Suppressor macrophage treated with lipopolysaccharide for 1 hour (primary cell): Measurements from ENCODE around the gene TRAM2.

Experiments
- DNase-seq, 3 donors: peaks; one replicate each; pipeline ENCODE4 v3.0.0-alpha.2; 2020 to 2022

TRAM2 gene

GRCh38 chr6:52577022-52577777 is at the start of gene TRAM2:
TRAM2 (minus strand) TSS chr6:52577060; CDS start chr6:52576915, 145 bp downstream.
- DNase-seq: peak; percentile 71 to 94 (median 84)

- no peak for DNase-seq
Observed at GRCh38 chr6:52622810-52623209, 46.0 kb upstream of the TRAM2 start.

- no peak for DNase-seq
Observed at GRCh38 chr6:52621631-52622030, 44.8 kb upstream of the TRAM2 start.

- DNase-seq: no peak
Observed at GRCh38 chr6:52620906-52621190, 44.0 kb upstream of the TRAM2 start.

- DNase-seq: no peak
Observed at GRCh38 chr6:52620055-52620905, 43.4 kb upstream of the TRAM2 start.

- DNase-seq: no peak
Observed at GRCh38 chr6:52617087-52617486, 40.2 kb upstream of the TRAM2 start.

- no peak for DNase-seq
Observed at GRCh38 chr6:52616059-52616690, 39.3 kb upstream of the TRAM2 start.

GRCh38 chr6:52612336-52613054 is 35.6 kb upstream of the TRAM2 start:
- DNase-seq: no peak

GRCh38 chr6:52611833-52612232 is 35.0 kb upstream of the TRAM2 start:
- peak in 1 of 3 donors; percentile 33 for DNase-seq

- no peak for DNase-seq
Observed at GRCh38 chr6:52610745-52611355, 34.0 kb upstream of the TRAM2 start.

- no peak for DNase-seq
Observed at GRCh38 chr6:52610011-52610410, 33.2 kb upstream of the TRAM2 start.

GRCh38 chr6:52605610-52606185 is 28.8 kb upstream of the TRAM2 start:
- no peak for DNase-seq

GRCh38 chr6:52603000-52603795 is 26.3 kb upstream of the TRAM2 start:
- DNase-seq: peak in 1 of 3 donors; percentile 25

GRCh38 chr6:52598824-52599190 is 21.9 kb upstream of the TRAM2 start:
- no peak for DNase-seq

GRCh38 chr6:52598123-52598823 is 21.4 kb upstream of the TRAM2 start:
- peak; percentile 52 to 64 (median 59) for DNase-seq

- DNase-seq: no peak
Observed at GRCh38 chr6:52597738-52598122, 20.9 kb upstream of the TRAM2 start.

- peak; percentile 58 to 81 (median 61) for DNase-seq
Observed at GRCh38 chr6:52596371-52597028, 19.6 kb upstream of the TRAM2 start.

- no peak for DNase-seq
Observed at GRCh38 chr6:52595796-52596130, 18.9 kb upstream of the TRAM2 start.

GRCh38 chr6:52595000-52595795 is 18.3 kb upstream of the TRAM2 start:
- peak; percentile 78 to 90 (median 83) for DNase-seq
